COLO829 (cell line): ENCODE measurements around the gene DIPK1A.

Source experiments
- DNase-seq: peaks from one replicate; pipeline ENCODE4 v3.0.0; 2012; ENCODE audit warnings: low spot score

Gene DIPK1A

GRCh38 chr1:92952714-92953113 lies 8.5 kb downstream of the DIPK1A start:
- no peak for DNase-seq

GRCh38 chr1:92951141-92951582 lies 10.1 kb downstream of the DIPK1A start:
- no peak for DNase-seq

- no peak for DNase-seq
Measured at GRCh38 chr1:92949937-92950817, 11.1 kb downstream of the DIPK1A start.

GRCh38 chr1:92948071-92948470 lies 13.2 kb downstream of the DIPK1A start:
- no peak for DNase-seq

- DNase-seq = no peak
Measured at GRCh38 chr1:92945748-92946270, 15.5 kb downstream of the DIPK1A start.

GRCh38 chr1:92944901-92945747 lies 16.1 kb downstream of the DIPK1A start:
- DNase-seq = no peak

GRCh38 chr1:92943502-92943847 lies 17.8 kb downstream of the DIPK1A start:
- DNase-seq = no peak

- no peak for DNase-seq
Measured at GRCh38 chr1:92940541-92940940, 20.7 kb downstream of the DIPK1A start.

- no peak for DNase-seq
Measured at GRCh38 chr1:92937731-92938130, 23.5 kb downstream of the DIPK1A start.

GRCh38 chr1:92936865-92937264 lies 24.4 kb downstream of the DIPK1A start:
- no peak for DNase-seq

GRCh38 chr1:92934395-92935378 lies 26.6 kb downstream of the DIPK1A start:
- peak; percentile 49 for DNase-seq

- DNase-seq = no peak
Measured at GRCh38 chr1:92933459-92933858, 27.8 kb downstream of the DIPK1A start.

- no peak for DNase-seq
Measured at GRCh38 chr1:92931691-92932090, 29.6 kb downstream of the DIPK1A start.

GRCh38 chr1:92929461-92929860 lies 31.8 kb downstream of the DIPK1A start:
- no peak for DNase-seq

- DNase-seq = no peak
Measured at GRCh38 chr1:92927870-92928269, 33.4 kb downstream of the DIPK1A start.

- no peak for DNase-seq
Measured at GRCh38 chr1:92926873-92927272, 34.4 kb downstream of the DIPK1A start.

GRCh38 chr1:92924501-92924900 lies 36.8 kb downstream of the DIPK1A start:
- no peak for DNase-seq

- no peak for DNase-seq
Measured at GRCh38 chr1:92923664-92924063, 37.6 kb downstream of the DIPK1A start.

- DNase-seq = no peak
Measured at GRCh38 chr1:92922356-92923035, 38.8 kb downstream of the DIPK1A start.

- DNase-seq = no peak
Measured at GRCh38 chr1:92921031-92922023, 39.9 kb downstream of the DIPK1A start.
